Nephron progenitor cell (in vitro differentiated cells): ENCODE results near the gene MAML2.

Experiments
- DNase-seq: peaks from one replicate; pipeline ENCODE4 v3.0.0; 2021
- H3K27ac Mint-ChIP-seq: 2 replicates; pipeline ENCODE4 v1.8.0; 2021; ENCODE audit warnings: mild to moderate bottlenecking, moderate library complexity, mixed read lengths
- H3K27me3 Mint-ChIP-seq: 2 replicates; pipeline ENCODE4 v1.8.0; 2021; ENCODE audit warnings: mild to moderate bottlenecking, low read depth, mixed read lengths; ENCODE audit not compliant: poor library complexity
- H3K36me3 Mint-ChIP-seq: 2 replicates; pipeline ENCODE4 v1.8.0; 2021; ENCODE audit warnings: low read depth, mixed read lengths
- H3K4me1 Mint-ChIP-seq: 2 replicates; pipeline ENCODE4 v1.8.0; 2021; ENCODE audit warnings: mixed read lengths
- H3K4me3 Mint-ChIP-seq: 2 replicates; pipeline ENCODE4 v1.8.0; 2021; ENCODE audit warnings: mild to moderate bottlenecking, moderate library complexity, mixed read lengths
- H3K9me3 Mint-ChIP-seq: 2 replicates; pipeline ENCODE4 v1.8.0; 2021; ENCODE audit warnings: mild to moderate bottlenecking, moderate library complexity, mixed read lengths
- CTCF ChIP-seq: fragments of 200-600 bp; sonication (generic); IDR thresholded peaks from 2 replicates; pipeline ENCODE4 v1.5.0; 2021; ENCODE audit warnings: antibody characterized with exemption

The MAML2 gene

GRCh38 chr11:96322775-96323641 is 20.0 kb downstream of the MAML2 start:
- TF ChIP-seq CTCF: no peak
- H3K4me1 Mint-ChIP-seq: peaks cover 54% of the 10 kb centered on the region
- no peaks in the 10 kb centered on the region for H3K27me3 Mint-ChIP-seq
- H3K9me3 Mint-ChIP-seq: peaks cover 6% of the 10 kb centered on the region
- H3K36me3 Mint-ChIP-seq: peaks cover 69% of the 10 kb centered on the region
- no peak overlapping the region for H3K27ac Mint-ChIP-seq
- no peak for DNase-seq
- H3K4me3 Mint-ChIP-seq: no peak overlapping the region

DNA sequence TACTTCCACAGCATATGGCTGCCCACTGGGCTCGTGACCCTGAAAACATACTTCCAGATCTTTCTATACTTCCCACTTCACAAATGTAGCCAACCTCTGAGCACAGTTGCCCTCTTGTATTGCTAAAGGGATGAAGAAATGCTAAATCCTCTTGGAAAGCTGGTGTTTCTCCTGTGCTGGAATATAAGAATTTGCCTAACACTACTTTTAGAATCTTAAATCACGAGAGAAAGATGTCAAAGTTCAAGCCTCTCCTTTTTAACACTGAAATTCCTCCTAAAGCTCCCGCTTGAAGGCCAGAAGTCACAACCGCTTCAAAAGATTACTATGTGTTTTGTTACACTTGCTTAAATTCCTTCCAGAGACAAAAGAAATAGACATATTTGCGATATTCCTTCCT is 21.9 kb downstream of the MAML2 start:
- Mint-ChIP-seq H3K4me1 (peaks cover 48% of the 10 kb centered on the region), H3K27ac (peak overlapping the region; percentile 11), H3K27me3 (no peaks in the 10 kb centered on the region), H3K36me3 (peaks cover 79% of the 10 kb centered on the region), H3K9me3 (peaks cover 6% of the 10 kb centered on the region), H3K4me3 (no peak overlapping the region)
- no peak for TF ChIP-seq CTCF
- no peak for DNase-seq

DNA sequence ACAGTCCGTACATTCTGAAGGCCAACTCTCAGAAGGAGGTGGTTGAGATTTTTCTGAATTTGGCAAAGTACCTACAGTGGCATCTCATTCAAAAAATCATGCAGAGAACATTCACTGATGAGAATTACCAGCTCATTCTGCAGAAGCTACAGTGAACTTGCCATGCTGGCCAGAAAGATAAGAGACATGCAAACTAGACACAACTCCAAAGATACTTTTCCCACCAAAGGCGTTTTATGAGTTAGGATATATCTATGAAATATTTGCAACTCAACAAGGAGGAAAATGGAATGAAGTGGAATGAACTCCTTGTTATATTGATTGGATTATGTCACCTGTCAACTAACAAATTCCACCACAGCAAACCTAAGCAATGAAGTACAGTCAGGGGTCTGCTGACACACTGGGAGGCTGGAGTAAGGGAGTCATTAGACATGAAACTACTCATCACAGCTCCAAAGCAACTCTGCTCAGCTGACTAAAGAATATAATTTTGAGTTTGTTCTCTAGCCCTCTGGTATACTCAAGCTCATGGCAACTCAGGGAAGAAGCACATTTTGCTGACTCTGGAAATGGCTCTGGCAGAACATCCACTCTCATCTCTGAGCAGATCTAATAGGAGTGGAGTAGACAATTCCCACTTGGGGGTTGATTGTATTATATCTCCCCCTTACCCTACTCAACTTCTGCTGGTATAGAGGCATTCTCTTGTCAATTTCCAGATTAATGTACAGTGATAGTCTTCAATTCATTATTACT is 22.9 kb downstream of the MAML2 start:
- peaks cover 72% of the 10 kb centered on the region for H3K36me3 Mint-ChIP-seq
- H3K27ac Mint-ChIP-seq: no peak overlapping the region
- H3K4me1 Mint-ChIP-seq: peaks cover 45% of the 10 kb centered on the region
- DNase-seq: no peak
- H3K4me3 Mint-ChIP-seq: no peak overlapping the region
- no peaks in the 10 kb centered on the region for H3K27me3 Mint-ChIP-seq
- peaks cover 6% of the 10 kb centered on the region for H3K9me3 Mint-ChIP-seq
- TF ChIP-seq CTCF: no peak

DNA sequence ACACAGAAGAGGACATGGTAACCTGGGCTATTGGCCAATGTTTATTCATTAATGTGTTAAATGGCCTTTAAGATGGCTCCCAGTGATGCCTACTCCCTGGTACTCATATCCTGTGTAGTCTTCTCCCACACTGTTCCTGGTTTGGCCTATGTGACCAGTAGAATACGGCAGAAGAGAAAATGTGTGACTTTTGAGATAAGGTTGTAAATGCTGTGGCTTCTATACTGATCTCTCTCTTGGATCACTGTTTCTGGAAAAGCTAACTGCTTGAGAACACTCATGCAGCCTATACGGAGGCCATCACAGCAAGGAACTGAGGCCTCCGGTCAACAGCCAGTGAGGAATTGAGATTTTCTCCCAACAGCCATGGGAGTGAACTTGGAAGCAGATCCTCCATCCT is 24.1 kb downstream of the MAML2 start:
- no peaks in the 10 kb centered on the region for H3K27me3 Mint-ChIP-seq
- peaks cover 60% of the 10 kb centered on the region for H3K36me3 Mint-ChIP-seq
- TF ChIP-seq CTCF: no peak
- no peak for DNase-seq
- peaks cover 6% of the 10 kb centered on the region for H3K9me3 Mint-ChIP-seq
- H3K4me1 Mint-ChIP-seq: peaks cover 53% of the 10 kb centered on the region
- H3K4me3 Mint-ChIP-seq: no peak overlapping the region
- no peak overlapping the region for H3K27ac Mint-ChIP-seq

DNA sequence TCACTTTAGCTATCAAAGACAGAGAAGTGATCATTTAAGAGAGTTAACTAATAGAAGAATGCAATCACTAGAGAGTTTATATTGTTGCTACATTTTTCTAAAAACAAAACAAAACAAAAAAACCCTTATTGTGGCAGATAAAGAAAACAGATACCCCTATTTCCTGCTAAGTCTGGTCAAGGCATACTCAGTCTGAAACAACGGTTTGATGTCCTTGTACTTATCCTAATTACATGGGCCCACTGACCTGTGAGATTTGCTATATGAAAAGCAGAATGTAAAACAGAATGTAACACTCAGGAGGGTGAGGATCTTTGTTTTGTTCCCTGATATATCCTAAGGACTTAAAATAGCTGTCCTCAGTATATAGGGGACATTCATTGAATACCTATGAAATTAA is 24.6 kb downstream of the MAML2 start:
- Mint-ChIP-seq H3K4me1 (peaks cover 57% of the 10 kb centered on the region), H3K9me3 (peaks cover 6% of the 10 kb centered on the region), H3K27me3 (no peaks in the 10 kb centered on the region), H3K4me3 (no peak overlapping the region), H3K36me3 (peaks cover 55% of the 10 kb centered on the region), H3K27ac (no peak overlapping the region)
- TF ChIP-seq CTCF: no peak
- DNase-seq: no peak
